Activated CD4-positive, alpha-beta T cell treated with anti-CD3 and anti-CD28 coated beads, Interleukin-2, Interleukin-4, amounts not matched to agents 100 ng/mL and 50 ng/mL, durations not matched to agents 16 hours and 8 hours (primary cell): ENCODE results near the gene IGSF23.
"Not testable (repeated sequence)": the region's sequence is repeated elsewhere in the genome, so short reads cannot be mapped to it uniquely, and the experiment has no call there.

ENCODE experiments used
- DNase-seq: peaks from one replicate; pipeline ENCODE4 v3.0.0-alpha.2; 2020; ENCODE audit warnings: low spot score

The IGSF23 gene

GRCh38 chr19:44611812-44612295 lies 1.5 kb upstream of the IGSF23 start:
- DNase-seq: no peak

- DNase-seq: no peak
Observed at GRCh38 chr19:44614313-44614712, 950 bp downstream of the IGSF23 start.

GRCh38 chr19:44615863-44616247 lies 2.5 kb downstream of the IGSF23 start:
- no peak for DNase-seq

- no peak for DNase-seq
Observed at GRCh38 chr19:44617110-44617880, 3.9 kb downstream of the IGSF23 start.

GRCh38 chr19:44618640-44619357 lies 5.4 kb downstream of the IGSF23 start:
- DNase-seq: no peak

GRCh38 chr19:44620667-44621066 lies 7.3 kb downstream of the IGSF23 start:
- DNase-seq: no peak

- DNase-seq: no peak
Observed at GRCh38 chr19:44621367-44621766, 8.0 kb downstream of the IGSF23 start.

GRCh38 chr19:44623080-44623479 lies 9.7 kb downstream of the IGSF23 start:
- DNase-seq: no peak

GRCh38 chr19:44623626-44624025 lies 10.3 kb downstream of the IGSF23 start:
- no peak for DNase-seq

- DNase-seq: no peak
Observed at GRCh38 chr19:44624840-44625354, 11.5 kb downstream of the IGSF23 start.

- not testable (repeated sequence) for DNase-seq
Observed at GRCh38 chr19:44625637-44626036, 12.3 kb downstream of the IGSF23 start.

- DNase-seq: no peak
Observed at GRCh38 chr19:44626048-44626624, 12.8 kb downstream of the IGSF23 start.

- no peak for DNase-seq
Observed at GRCh38 chr19:44627631-44628030, 14.3 kb downstream of the IGSF23 start.

- DNase-seq: no peak
Observed at GRCh38 chr19:44628793-44629192, 15.4 kb downstream of the IGSF23 start.

GRCh38 chr19:44631611-44632010 lies 18.2 kb downstream of the IGSF23 start:
- DNase-seq: not testable (repeated sequence)

- DNase-seq: not testable (repeated sequence)
Observed at GRCh38 chr19:44634058-44634457, 20.7 kb downstream of the IGSF23 start.

- DNase-seq: no peak
Observed at GRCh38 chr19:44634785-44635184, 21.4 kb downstream of the IGSF23 start.

GRCh38 chr19:44635581-44636438 lies 22.4 kb downstream of the IGSF23 start:
- no peak for DNase-seq

- no peak for DNase-seq
Observed at GRCh38 chr19:44636439-44637389, 23.4 kb downstream of the IGSF23 start.

GRCh38 chr19:44637390-44637764 lies 24.0 kb downstream of the IGSF23 start:
- DNase-seq: no peak

- DNase-seq: no peak
Observed at GRCh38 chr19:44640518-44640917, 27.2 kb downstream of the IGSF23 start.
